ENCODE measurements around the gene GNB5. TPM values are rescaled to one million over a fixed set of nuclear protein-coding genes. Genes with fewer than 3 reads are reported as not detected.

Gene GNB5
- total RNA-seq, 1 donor from 2014 or later: 23.7 TPM

GRCh38 chr15:52114261-52115055, 76.7 kb downstream of the GNB5 start:
- TF ChIP-seq CTCF (conservative IDR thresholded peaks at IDR 0.05; ENCODE audit: low read depth, low read length): no peak
- no peak for DNase-seq (ENCODE audit: low read depth)
- H3K4me3 ChIP-seq (ENCODE audit: low read depth, low read length): no peak overlapping the region

- DNase-seq (ENCODE audit: low read depth): no peak
- no peak overlapping the region for H3K4me3 ChIP-seq (ENCODE audit: low read depth, low read length)
- no peak for TF ChIP-seq CTCF (conservative IDR thresholded peaks at IDR 0.05; ENCODE audit: low read depth, low read length)
These were observed 77.5 kb downstream of the GNB5 start for GRCh38 chr15:52113708-52114107.

GRCh38 chr15:52113235-52113634, 78.0 kb downstream of the GNB5 start:
- TF ChIP-seq CTCF (conservative IDR thresholded peaks at IDR 0.05; ENCODE audit: low read depth, low read length): no peak
- no peak for DNase-seq (ENCODE audit: low read depth)
- H3K4me3 ChIP-seq (ENCODE audit: low read depth, low read length): no peak overlapping the region

- DNase-seq (ENCODE audit: low read depth): no peak
- peak; percentile 5 for TF ChIP-seq CTCF (conservative IDR thresholded peaks at IDR 0.05; ENCODE audit: low read depth, low read length)
- H3K4me3 ChIP-seq (ENCODE audit: low read depth, low read length): peak overlapping the region; percentile 51
These were observed 78.9 kb downstream of the GNB5 start for GRCh38 chr15:52112203-52112750.

- H3K4me3 ChIP-seq (ENCODE audit: low read depth, low read length): peak overlapping the region; percentile 51
- DNase-seq (ENCODE audit: low read depth): no peak
- TF ChIP-seq CTCF (conservative IDR thresholded peaks at IDR 0.05; ENCODE audit: low read depth, low read length): no peak
These were observed 79.5 kb downstream of the GNB5 start for GRCh38 chr15:52111517-52112202.

GRCh38 chr15:52109559-52110451, 81.4 kb downstream of the GNB5 start:
- TF ChIP-seq CTCF (conservative IDR thresholded peaks at IDR 0.05; ENCODE audit: low read depth, low read length): no peak
- DNase-seq (ENCODE audit: low read depth): no peak
- no peak overlapping the region for H3K4me3 ChIP-seq (ENCODE audit: low read depth, low read length)

Measured in epithelial cell of proximal tubule (primary cell).